Measurements from ENCODE around the gene RPP25L. TPM values are rescaled to one million over a fixed set of nuclear protein-coding genes. Genes with fewer than 3 reads are reported as not detected.

Gene RPP25L
- total RNA-seq, 1 experiment from 2014 or later: 24.5 TPM

DNA sequence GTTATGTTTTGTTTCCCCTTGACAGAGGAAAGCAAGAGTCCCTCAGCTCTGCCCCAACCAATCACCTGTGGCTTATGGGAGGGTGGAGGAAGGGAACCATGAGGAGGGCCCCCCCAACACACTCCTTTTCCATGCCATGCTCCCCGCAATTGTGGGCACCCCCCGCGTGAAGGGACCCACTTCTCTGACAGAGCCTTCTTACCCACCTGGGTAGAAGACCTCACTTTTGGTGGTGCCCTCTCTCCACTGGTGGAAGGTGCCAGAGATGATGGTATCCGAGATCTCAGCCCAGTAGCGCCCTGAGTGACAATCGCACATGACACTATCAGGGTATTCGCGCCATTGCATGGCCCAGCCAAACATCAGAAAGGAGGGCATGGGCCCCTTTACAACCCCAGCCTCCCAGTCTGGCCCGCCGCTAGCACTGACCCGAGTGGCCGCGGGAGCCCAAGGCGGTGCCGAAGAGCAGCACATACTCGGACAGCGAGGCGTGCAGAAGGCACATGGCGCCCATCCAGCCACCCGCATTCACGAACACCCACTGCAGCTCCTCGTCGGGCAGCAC is 25.0 kb upstream of the RPP25L start:
- Mint-ChIP-seq H3K9me3 (no peaks in the 10 kb centered on the region), H3K27me3 (ENCODE audit: low read depth) (peaks cover 18% of the 10 kb centered on the region), H3K36me3 (peaks cover 4% of the 10 kb centered on the region), H3K4me3 (peak overlapping the region; percentile 83), H3K4me1 (peaks cover 22% of the 10 kb centered on the region), H3K27ac (no peak overlapping the region)
- TF ChIP-seq, protein P1, sequence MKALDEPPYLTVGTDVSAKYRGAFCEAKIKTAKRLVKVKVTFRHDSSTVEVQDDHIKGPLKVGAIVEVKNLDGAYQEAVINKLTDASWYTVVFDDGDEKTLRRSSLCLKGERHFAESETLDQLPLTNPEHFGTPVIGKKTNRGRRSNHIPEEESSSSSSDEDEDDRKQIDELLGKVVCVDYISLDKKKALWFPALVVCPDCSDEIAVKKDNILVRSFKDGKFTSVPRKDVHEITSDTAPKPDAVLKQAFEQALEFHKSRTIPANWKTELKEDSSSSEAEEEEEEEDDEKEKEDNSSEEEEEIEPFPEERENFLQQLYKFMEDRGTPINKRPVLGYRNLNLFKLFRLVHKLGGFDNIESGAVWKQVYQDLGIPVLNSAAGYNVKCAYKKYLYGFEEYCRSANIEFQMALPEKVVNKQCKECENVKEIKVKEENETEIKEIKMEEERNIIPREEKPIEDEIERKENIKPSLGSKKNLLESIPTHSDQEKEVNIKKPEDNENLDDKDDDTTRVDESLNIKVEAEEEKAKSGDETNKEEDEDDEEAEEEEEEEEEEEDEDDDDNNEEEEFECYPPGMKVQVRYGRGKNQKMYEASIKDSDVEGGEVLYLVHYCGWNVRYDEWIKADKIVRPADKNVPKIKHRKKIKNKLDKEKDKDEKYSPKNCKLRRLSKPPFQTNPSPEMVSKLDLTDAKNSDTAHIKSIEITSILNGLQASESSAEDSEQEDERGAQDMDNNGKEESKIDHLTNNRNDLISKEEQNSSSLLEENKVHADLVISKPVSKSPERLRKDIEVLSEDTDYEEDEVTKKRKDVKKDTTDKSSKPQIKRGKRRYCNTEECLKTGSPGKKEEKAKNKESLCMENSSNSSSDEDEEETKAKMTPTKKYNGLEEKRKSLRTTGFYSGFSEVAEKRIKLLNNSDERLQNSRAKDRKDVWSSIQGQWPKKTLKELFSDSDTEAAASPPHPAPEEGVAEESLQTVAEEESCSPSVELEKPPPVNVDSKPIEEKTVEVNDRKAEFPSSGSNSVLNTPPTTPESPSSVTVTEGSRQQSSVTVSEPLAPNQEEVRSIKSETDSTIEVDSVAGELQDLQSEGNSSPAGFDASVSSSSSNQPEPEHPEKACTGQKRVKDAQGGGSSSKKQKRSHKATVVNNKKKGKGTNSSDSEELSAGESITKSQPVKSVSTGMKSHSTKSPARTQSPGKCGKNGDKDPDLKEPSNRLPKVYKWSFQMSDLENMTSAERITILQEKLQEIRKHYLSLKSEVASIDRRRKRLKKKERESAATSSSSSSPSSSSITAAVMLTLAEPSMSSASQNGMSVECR (CRISPR knock-in tag; IDR thresholded peaks at IDR 0.05; ENCODE audit: borderline replicate concordance): no peak; the same call in 1 of the 2 replicates
- TF ChIP-seq, protein P2, sequence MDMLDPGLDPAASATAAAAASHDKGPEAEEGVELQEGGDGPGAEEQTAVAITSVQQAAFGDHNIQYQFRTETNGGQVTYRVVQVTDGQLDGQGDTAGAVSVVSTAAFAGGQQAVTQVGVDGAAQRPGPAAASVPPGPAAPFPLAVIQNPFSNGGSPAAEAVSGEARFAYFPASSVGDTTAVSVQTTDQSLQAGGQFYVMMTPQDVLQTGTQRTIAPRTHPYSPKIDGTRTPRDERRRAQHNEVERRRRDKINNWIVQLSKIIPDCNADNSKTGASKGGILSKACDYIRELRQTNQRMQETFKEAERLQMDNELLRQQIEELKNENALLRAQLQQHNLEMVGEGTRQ (CRISPR knock-in tag; IDR thresholded peaks at IDR 0.05): 0 out of 2 replicates have a peak, but pooled peaks have one; percentile 53
- TF ChIP-seq, protein P3, sequence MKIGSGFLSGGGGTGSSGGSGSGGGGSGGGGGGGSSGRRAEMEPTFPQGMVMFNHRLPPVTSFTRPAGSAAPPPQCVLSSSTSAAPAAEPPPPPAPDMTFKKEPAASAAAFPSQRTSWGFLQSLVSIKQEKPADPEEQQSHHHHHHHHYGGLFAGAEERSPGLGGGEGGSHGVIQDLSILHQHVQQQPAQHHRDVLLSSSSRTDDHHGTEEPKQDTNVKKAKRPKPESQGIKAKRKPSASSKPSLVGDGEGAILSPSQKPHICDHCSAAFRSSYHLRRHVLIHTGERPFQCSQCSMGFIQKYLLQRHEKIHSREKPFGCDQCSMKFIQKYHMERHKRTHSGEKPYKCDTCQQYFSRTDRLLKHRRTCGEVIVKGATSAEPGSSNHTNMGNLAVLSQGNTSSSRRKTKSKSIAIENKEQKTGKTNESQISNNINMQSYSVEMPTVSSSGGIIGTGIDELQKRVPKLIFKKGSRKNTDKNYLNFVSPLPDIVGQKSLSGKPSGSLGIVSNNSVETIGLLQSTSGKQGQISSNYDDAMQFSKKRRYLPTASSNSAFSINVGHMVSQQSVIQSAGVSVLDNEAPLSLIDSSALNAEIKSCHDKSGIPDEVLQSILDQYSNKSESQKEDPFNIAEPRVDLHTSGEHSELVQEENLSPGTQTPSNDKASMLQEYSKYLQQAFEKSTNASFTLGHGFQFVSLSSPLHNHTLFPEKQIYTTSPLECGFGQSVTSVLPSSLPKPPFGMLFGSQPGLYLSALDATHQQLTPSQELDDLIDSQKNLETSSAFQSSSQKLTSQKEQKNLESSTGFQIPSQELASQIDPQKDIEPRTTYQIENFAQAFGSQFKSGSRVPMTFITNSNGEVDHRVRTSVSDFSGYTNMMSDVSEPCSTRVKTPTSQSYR (CRISPR knock-in tag; IDR thresholded peaks at IDR 0.05): peak; percentile 66
- ATAC-seq (no peak), DNase-seq (ENCODE audit: low spot score) (no peak)
- POLR2A ChIA-PET: interaction anchor here (1.5 to 2.1 kb wide), 4 partner anchors 10 to 28 kb away, joined by 5 to 25 read pairs (median 6); partner anchors contain the start of genes DCTN3, GALT and IL11RA
- CTCF ChIA-PET: interaction anchor here (0.7 to 6.7 kb wide), 16 partner anchors 8 to 233 kb away, joined by 3 to 94 read pairs (median 8); partner anchors contain the start of genes ARID3C, CCL27, DCTN3 and GALT

DNA sequence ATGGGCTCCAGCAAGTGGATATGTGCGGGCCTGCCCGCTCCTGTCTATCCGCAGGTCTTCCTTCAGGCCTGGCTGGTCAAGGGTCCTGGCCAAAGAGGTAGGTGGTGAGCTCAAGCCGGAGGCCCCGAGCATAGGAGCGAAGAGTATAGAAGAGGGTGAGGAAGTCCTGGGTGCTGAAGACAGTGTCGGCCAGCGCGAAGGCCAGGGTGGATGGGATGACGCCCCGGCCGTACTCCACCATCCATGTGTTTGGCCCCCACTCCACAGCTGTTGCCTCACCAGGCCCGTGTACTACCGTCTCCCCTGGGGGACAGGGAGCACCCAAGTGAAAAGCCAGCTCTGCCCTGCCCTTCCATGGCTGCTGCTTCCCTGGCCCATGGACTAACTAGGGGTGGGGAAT is 23.7 kb upstream of the RPP25L start:
- DNase-seq (ENCODE audit: low spot score) (no peak), ATAC-seq (no peak)
- Mint-ChIP-seq H3K27me3 (ENCODE audit: low read depth) (peaks cover 31% of the 10 kb centered on the region), H3K4me1 (peaks cover 25% of the 10 kb centered on the region), H3K27ac (no peak overlapping the region), H3K36me3 (peaks cover 4% of the 10 kb centered on the region), H3K4me3 (peak overlapping the region; percentile 83), H3K9me3 (no peaks in the 10 kb centered on the region)
- no peak for TF ChIP-seq KAT7 (CRISPR knock-in tag; IDR thresholded peaks at IDR 0.05; ENCODE audit: borderline replicate concordance)
- TF ChIP-seq, protein P4, sequence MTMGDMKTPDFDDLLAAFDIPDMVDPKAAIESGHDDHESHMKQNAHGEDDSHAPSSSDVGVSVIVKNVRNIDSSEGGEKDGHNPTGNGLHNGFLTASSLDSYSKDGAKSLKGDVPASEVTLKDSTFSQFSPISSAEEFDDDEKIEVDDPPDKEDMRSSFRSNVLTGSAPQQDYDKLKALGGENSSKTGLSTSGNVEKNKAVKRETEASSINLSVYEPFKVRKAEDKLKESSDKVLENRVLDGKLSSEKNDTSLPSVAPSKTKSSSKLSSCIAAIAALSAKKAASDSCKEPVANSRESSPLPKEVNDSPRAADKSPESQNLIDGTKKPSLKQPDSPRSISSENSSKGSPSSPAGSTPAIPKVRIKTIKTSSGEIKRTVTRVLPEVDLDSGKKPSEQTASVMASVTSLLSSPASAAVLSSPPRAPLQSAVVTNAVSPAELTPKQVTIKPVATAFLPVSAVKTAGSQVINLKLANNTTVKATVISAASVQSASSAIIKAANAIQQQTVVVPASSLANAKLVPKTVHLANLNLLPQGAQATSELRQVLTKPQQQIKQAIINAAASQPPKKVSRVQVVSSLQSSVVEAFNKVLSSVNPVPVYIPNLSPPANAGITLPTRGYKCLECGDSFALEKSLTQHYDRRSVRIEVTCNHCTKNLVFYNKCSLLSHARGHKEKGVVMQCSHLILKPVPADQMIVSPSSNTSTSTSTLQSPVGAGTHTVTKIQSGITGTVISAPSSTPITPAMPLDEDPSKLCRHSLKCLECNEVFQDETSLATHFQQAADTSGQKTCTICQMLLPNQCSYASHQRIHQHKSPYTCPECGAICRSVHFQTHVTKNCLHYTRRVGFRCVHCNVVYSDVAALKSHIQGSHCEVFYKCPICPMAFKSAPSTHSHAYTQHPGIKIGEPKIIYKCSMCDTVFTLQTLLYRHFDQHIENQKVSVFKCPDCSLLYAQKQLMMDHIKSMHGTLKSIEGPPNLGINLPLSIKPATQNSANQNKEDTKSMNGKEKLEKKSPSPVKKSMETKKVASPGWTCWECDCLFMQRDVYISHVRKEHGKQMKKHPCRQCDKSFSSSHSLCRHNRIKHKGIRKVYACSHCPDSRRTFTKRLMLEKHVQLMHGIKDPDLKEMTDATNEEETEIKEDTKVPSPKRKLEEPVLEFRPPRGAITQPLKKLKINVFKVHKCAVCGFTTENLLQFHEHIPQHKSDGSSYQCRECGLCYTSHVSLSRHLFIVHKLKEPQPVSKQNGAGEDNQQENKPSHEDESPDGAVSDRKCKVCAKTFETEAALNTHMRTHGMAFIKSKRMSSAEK (CRISPR knock-in tag; IDR thresholded peaks at IDR 0.05; ENCODE audit: borderline replicate concordance): no peak
- TF ChIP-seq, protein P5, sequence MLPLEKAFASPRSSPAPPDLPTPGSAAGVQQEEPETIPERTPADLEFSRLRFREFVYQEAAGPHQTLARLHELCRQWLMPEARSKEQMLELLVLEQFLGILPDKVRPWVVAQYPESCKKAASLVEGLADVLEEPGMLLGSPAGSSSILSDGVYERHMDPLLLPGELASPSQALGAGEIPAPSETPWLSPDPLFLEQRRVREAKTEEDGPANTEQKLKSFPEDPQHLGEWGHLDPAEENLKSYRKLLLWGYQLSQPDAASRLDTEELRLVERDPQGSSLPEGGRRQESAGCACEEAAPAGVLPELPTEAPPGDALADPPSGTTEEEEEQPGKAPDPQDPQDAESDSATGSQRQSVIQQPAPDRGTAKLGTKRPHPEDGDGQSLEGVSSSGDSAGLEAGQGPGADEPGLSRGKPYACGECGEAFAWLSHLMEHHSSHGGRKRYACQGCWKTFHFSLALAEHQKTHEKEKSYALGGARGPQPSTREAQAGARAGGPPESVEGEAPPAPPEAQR (CRISPR knock-in tag; IDR thresholded peaks at IDR 0.05): no peak
- TF ChIP-seq ZNF263 (CRISPR knock-in tag; IDR thresholded peaks at IDR 0.05; ENCODE audit: low read depth): no peak
- TF ChIP-seq, protein P6, sequence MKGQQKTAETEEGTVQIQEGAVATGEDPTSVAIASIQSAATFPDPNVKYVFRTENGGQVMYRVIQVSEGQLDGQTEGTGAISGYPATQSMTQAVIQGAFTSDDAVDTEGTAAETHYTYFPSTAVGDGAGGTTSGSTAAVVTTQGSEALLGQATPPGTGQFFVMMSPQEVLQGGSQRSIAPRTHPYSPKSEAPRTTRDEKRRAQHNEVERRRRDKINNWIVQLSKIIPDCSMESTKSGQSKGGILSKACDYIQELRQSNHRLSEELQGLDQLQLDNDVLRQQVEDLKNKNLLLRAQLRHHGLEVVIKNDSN (CRISPR knock-in tag; IDR thresholded peaks at IDR 0.05): no peak
- TF ChIP-seq, protein P7, sequence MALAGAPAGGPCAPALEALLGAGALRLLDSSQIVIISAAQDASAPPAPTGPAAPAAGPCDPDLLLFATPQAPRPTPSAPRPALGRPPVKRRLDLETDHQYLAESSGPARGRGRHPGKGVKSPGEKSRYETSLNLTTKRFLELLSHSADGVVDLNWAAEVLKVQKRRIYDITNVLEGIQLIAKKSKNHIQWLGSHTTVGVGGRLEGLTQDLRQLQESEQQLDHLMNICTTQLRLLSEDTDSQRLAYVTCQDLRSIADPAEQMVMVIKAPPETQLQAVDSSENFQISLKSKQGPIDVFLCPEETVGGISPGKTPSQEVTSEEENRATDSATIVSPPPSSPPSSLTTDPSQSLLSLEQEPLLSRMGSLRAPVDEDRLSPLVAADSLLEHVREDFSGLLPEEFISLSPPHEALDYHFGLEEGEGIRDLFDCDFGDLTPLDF (CRISPR knock-in tag; IDR thresholded peaks at IDR 0.05): no peak
- 0 out of 2 replicates have a peak, but pooled peaks have one; percentile 31 for TF ChIP-seq FOXP1 (CRISPR knock-in tag; IDR thresholded peaks at IDR 0.05; ENCODE audit: borderline replicate concordance)
- TF ChIP-seq, protein P1 (CRISPR knock-in tag; IDR thresholded peaks at IDR 0.05; ENCODE audit: borderline replicate concordance): no peak
- ChIA-PET POLR2A (no interaction called here), CTCF (interaction anchor here (0.5 to 6.7 kb wide), 9 partner anchors 10 to 232 kb away, joined by 3 to 94 read pairs (median 7); partner anchors contain the start of genes GALT and RPP25L)
